OCI-LY7 (cell line): ENCODE data around the gene SLC16A1.

Source experiments
- CTCF ChIP-seq: fragments of 200-600 bp; sonication (generic); conservative IDR thresholded peaks from 2 replicates; pipeline ENCODE4 v1.5.1; 2014; ENCODE audit warnings: mild to moderate bottlenecking, antibody characterized with exemption, low read length, moderate library complexity, mixed read lengths
- EZH2phosphoT487 ChIP-seq: fragments of 200-600 bp; sonication (generic); IDR thresholded peaks from 2 replicates; pipeline ENCODE4 v1.6.1; 2018; ENCODE audit warnings: low read depth, borderline replicate concordance, mild to moderate bottlenecking, mixed run types, antibody characterized with exemption, low read length, moderate library complexity, mixed read lengths

GRCh38 chr1:113003751-113004690, 48.0 kb upstream of the SLC16A1 start:
- TF ChIP-seq CTCF = no peak
- TF ChIP-seq EZH2phosphoT487 = no peak
